NCI-H2196 treated with DMSO at 0.1 percent for 48 hours (cell line): ENCODE data around the gene TNFRSF4.
"Not testable (repeated sequence)": the region's sequence is repeated elsewhere in the genome, so short reads cannot be mapped to it uniquely, and the experiment has no call there.

Source experiments
- DNase-seq: peaks from one replicate; lab custom pipeline; 2025; ENCODE audit not compliant: unreplicated experiment; lab: John Stamatoyannopoulos, UW

TNFRSF4 gene

GRCh38 chr1:1203561-1204424, 10.2 kb downstream of the TNFRSF4 start:
- DNase-seq, result no peak

DNA sequence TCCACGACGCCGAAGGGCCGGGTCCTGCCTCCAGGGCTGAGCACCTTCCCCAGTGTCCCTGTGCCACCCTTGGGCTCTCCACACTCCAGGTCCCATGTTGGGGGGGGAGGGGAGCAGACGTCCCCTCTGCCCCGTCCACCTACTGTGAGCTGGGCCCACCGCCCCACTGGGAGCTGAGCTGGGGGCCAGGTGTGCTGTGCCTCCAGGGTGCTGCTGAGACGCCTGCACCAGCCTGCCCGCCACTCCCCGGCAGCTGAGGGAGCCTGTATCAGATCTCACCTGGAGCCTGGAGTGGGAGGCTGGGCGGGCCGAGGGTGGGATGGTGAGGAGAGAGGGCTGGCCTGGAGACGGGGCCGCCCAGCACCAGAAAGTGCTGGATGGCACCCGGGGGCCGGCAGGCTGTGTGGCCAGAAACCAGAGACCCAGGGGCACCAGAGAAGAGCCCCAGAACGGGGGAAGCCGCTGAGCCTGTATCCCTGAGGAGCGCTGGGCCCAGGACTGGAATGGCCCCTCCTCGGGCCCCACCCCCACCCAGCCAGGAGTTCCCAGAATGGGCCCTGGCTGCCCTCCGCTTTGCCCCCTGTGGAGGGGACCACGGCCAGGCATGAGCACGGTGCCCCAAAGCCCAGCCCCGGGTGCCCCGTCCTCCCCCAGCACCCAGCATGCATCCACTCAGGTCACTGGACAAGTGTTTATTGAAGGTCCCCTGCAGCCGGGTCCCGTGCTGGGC, 11.0 kb downstream of the TNFRSF4 start:
- no peak for DNase-seq

DNA sequence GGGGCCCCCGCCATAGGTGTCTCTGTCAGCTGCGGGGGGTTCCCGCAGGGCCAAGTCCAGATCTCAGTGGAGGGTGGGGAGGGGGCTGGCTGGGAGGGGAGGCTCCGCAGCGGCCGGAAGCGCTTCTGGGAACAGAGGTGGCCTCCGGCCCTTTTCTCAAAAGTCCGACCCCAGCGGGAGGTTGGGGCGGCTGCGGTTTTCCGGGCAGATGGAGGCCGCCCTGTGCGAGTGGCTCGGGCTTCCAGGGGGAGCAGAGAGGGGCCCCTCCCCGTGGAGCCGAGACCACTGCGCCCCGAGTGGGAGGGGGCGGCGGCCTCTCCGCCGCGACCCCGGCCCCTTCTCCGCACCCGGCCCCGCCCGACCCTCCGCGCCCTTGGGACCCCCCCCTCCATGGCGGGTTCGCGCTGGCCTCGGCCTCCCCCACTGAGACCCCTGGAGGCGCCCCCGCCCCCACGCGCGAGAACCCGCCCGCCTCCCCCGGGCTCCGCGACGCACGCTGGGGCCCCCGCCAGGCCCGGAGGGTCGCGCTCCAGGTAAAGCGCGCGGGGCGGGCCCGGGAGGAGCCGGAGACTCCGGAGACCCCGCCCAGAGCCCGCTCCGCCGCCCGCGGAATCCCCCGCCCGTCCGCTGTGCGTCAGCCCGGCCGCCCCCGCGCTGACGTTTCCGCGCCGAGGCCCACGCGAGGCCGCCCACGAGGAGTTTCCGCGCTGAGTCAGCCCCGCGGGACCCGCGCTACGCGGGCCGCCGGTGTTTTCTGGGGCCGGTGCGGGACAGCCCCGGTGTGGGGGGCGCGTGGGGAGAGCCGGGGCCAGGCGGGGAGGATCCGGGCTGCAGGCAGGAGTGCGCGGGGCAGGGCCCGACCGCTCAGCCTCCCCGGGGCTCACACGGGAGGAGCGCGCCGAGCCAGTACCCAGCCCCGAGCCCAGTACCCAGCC, 12.8 kb downstream of the TNFRSF4 start:
- no peak for DNase-seq

DNA sequence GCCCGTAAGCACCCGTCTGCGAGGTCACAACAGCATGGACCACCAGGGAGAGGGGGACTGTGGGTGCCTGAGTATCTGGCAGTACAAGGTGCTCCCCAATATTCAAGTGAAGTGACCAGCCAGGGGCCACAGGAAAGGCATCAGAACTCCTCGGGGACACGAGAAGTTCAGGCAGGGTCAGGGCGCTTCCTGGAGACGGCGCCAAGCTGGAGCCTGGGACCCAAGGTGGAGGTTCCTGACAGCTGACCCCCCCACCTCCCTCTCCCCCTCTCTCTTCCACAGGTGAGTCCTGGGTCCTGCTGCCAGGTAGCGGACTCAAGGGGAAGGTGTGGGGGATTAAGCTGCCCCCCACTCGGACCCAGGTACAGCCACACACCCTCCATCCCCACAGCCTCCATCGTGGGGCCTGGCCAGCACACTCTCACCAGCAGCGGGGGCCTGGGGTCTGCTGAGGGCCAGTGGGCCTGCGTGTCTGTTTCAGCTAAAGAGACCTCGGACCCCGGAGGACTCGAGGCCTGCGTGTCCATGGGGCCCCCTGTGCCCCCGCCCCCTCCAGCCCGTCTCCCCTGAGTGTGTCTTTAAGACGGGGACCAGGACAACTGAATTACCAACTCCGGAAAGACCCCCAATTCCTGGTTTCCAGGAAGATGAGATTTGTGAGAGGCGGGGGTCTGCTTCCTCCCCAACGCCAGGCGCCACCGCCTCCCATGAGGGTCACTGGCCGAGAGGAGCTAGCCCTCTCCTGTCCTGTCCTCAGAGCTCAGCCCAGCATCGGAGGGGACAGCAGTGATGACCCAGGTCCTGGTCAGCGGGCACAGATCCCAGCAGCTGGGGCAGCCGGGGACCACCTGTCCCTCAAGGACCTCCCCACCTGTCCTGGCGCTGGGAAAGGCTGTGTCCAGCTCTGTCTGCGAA, 13.7 kb downstream of the TNFRSF4 start:
- DNase-seq, result no peak

DNA sequence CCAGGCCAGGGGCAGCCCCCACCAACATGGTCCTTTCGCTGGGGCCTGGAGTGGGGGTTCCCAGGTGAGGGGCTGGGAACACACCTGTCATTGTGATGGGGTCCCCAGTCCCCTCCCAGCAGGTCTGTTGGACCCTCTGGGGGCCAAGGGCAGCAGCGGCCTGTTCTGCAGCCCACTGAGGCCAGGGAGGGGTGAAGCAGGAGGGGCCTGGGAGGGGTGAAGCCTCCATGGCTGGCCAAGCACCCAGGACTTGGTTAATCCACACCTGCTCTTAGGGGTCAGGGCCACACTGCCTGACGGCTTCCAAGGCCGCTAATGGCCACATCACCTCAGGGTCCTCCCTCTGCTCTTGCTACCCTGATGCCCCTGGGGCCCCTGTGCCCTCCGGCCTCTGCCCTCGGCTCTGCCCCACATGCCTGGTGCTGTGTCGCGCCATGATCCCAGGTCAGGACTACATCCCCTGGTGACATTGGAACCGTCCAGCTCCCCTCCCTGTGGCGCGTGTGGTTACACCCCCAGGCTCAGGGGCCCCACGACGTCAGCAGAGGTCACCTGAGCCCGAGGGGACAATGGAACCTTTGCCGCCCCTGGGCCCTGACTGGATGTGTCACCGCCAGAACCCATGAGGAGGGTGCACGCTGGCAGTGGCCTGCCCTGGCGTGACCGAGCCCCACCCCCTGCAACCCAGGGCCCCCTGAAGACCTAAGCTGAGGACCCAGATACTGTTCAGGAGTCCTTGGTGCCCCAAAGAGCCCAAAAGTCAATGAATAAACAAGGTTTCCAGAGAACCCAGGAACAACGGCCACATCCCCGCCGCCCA, 14.6 kb downstream of the TNFRSF4 start:
- DNase-seq, result no peak

DNA sequence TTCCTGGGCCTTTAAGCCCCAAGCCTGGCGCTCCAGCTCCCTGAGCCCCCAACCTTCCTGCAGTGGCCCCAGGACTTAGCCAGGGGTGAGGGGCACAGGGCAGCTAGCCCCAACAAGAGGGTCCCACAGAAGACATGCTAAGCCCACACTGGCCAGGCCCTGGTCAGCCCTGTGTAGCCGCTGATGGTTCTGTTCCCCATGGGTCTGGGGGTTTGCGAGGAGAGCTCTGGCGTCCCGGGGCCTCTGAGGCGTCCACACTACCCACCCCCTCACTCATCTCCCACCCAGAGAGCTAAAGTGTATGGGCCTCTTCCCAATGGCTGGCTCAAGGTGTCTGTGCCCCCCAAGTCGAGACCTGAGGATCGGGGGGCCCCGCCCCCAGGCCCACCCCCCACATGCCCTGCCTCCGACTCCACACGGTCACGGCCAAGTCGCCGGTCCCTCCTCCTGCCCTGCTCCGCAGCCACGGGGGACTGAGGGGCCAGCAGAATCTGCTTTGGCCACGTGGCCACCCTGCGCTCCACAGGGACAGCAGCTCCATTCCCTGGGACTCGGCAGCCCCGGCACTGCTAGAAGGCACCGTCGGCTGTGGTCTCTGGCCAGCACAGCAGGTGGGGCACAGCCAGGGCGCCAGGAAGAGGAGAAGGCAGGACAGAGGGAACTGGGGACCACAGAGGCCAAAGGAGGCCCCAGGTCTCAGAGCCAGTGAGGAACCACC, 15.4 kb downstream of the TNFRSF4 start:
- no peak for DNase-seq

GRCh38 chr1:1197551-1198422, 16.2 kb downstream of the TNFRSF4 start:
- DNase-seq, result no peak

DNA sequence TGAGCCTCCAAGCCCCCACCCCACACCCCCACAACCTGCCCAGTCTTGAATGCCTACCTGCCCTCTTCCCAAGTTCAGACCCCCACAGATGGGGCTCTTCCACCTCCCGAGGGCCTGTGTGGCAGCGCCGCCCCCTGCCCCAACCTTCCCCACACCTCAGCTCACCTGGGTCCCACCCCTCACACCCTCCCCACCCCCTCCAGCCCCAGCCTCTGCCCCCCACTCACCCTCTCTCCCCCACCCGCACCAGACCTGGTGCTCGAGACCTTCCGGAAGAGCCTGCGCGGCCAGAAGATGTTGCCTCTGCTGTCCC, 16.8 kb downstream of the TNFRSF4 start:
- no peak for DNase-seq

GRCh38 chr1:1196431-1197187, 17.3 kb downstream of the TNFRSF4 start:
- DNase-seq, result no peak

DNA sequence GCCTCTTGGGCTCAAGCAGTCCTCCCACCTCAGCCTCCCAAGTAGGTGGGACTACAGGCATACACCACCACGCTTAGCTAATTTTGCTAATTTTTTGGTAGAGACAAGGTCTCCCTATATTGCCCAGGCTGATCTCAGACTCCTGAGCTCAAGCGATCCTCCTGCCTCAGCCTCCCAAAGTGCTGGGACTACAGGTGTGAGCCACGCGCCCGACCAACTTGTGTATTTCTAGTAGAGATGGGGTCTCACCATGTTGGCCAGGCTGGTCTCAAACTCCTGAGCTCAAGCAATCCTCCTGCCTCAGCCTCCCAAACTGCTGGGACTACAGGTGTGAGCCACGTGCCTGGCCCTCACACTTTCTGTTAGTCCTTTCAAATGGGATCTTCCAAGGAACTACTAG, 18.2 kb downstream of the TNFRSF4 start:
- DNase-seq, result not testable (repeated sequence)

DNA sequence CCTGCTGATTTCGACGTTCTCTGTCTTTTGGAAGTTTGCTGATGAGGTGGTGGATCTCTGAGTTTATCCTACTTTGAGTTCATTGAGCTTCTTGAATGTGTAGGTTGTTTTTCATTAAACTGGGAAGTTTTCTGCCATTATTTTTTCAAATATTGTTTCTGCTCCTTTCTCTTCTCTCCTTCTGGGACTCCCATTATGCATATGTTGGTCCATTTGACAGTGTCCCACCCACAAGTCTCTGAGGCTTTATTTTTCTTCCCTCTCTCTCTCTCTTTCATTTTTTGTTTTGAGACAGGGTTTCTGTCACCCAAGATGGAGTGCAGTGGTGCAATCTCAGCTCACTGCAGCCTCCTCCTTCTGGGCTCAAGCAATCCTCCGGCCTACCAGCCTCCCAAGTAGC, 19.2 kb downstream of the TNFRSF4 start:
- no peak for DNase-seq

DNA sequence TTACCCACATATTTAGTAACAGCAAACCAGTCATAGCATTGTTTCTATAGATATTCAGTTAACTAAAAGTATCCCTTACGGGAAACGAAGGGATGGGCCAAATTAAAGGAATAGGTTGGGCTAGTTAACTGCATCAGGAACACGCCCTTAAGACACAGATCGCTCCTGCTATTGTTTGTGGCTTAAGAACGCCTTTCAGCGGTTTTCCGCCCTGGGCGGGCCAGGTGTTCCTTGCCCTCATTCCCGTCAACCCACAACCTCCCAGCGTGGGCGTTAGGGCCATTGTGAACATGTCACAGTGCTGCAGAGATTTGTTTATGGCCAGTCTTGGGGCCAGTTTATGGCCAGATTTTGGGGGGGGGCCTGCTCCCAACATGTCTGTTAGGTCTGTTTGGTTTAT, 22.2 kb downstream of the TNFRSF4 start:
- DNase-seq, result no peak

- DNase-seq, result no peak
Observed at GRCh38 chr1:1189111-1189510, 24.8 kb downstream of the TNFRSF4 start.

DNA sequence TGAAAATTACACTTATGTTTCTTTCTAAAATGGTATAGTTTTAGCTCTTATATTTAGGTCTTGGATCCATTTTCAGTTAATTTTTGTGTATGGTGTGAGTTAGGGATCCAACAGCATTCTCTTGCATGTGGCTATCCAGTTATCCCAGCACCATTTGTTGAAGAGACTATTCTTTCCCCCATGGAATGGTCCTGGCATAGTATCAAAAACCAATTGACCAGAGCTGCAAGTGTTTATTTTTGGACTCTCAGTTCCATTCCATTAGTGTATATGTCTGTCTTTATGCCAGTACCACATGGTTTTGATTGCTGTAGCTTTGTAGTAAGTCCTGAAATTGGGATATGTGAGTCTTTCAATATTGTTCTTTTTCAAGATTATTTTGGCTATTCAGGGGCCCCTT, 26.0 kb downstream of the TNFRSF4 start:
- no peak for DNase-seq

DNA sequence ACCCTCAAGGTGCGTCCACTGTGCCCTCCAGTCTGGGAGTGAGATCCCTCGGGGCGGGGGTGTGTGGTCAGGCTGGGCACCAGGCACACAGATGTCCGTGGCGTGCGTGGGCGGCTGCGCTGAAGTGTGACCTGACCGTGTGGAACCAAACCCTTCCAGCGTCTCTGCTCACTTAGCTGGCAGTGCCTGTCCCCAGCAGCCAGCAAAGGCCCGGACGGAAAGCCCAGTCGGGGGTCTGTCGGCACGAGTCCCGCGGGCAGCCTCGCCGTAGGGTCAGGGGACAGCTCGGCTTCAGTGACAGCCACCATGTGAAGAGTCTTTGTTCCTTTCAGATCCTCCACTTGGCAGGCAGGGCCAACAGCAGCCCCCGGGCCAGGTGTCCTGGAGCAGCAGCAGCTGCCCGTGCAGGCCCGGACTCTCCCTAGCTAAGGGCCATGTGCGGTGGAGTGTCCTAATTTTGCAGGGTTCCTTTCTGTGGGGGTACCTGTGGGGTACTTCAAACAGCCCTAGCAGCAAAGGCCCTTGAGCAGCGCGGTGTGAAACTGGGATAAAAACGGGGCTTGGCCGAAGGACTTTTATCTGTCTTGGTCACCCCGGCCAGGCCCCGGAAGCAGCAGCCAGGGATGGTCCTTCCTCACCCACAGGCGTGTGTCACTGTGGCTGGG, 28.7 kb downstream of the TNFRSF4 start:
- DNase-seq, result no peak

- DNase-seq, result no peak
Observed at GRCh38 chr1:1183833-1184775, 29.8 kb downstream of the TNFRSF4 start.
